Right ventricle myocardium inferior (tissue), 1 donor: ENCODE data around the gene RTP3. TPM values are rescaled to one million over a fixed set of nuclear protein-coding genes. Genes with fewer than 3 reads are reported as not detected.
A peak's percentile ranks its signal among the peaks of the same experiment; 100 is the strongest.
"Not testable (repeated sequence)": the region's sequence is repeated elsewhere in the genome, so short reads cannot be mapped to it uniquely, and the experiment has no call there.

Experiments used
- ATAC-seq: fragments of 200-7000 bp; cut with Tn5 transposase; one replicate; pipeline ENCODE4 v1.9.1; 2020; ENCODE audit warnings: mild to moderate bottlenecking, moderate library complexity
- DNase-seq: peaks from one replicate; pipeline ENCODE4 v3.0.0; 2021; ENCODE audit errors: missing footprints
- intact Hi-C: fragments of 100-400 bp; cut with DNase I; formaldehyde crosslinking; loops from one replicate; pipeline ENCODE4 v1.11.0; 2022
- total RNA-seq: library from RNA; stranded (reverse); fragmentation: NEBNext Ultra II Directional; extraction: Animal tissue kit (Norgen Biotek cat#: 25700); gene quantifications from one replicate; pipeline ENCODE4 v1.2.1, GENCODE V29; 2021
- donor health status: DM: no; HTN: yes; CAD: no; lungs with severe emphysema.

RTP3 gene
- total RNA-seq, 1 donor from 2014 or later, result not detected

DNA sequence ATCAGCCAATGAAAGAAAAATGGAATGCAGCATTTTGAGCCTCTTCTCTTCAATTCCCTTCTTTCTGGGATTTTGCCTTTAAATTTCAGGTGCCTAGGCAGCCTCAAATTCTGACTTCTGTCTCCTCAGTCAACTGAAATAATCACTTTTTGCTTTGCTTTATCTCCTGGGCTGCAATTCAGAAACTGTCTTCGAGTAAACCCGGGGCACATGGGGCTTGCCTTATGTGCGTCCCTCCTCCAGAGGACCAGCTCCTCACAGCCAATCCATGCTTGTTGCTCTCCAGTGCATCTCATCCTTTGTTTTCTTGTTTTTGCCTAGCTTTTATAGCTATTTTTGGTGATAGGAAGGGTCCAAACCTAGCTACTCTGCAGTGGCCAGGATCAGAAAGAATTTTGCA lies 8.8 kb downstream of the RTP3 start:
- ATAC-seq, result no peak
- intact Hi-C loops, result no loop called here
- DNase-seq, result no peak

GRCh38 chr3:46508850-46509591 lies 11.2 kb downstream of the RTP3 start:
- no peak for DNase-seq
- ATAC-seq, result no peak
- intact Hi-C loops, result no loop called here

- ATAC-seq (no peak), DNase-seq (no peak)
- intact Hi-C loops, result no loop called here
Observed at GRCh38 chr3:46509661-46510187, 11.9 kb downstream of the RTP3 start.

DNA sequence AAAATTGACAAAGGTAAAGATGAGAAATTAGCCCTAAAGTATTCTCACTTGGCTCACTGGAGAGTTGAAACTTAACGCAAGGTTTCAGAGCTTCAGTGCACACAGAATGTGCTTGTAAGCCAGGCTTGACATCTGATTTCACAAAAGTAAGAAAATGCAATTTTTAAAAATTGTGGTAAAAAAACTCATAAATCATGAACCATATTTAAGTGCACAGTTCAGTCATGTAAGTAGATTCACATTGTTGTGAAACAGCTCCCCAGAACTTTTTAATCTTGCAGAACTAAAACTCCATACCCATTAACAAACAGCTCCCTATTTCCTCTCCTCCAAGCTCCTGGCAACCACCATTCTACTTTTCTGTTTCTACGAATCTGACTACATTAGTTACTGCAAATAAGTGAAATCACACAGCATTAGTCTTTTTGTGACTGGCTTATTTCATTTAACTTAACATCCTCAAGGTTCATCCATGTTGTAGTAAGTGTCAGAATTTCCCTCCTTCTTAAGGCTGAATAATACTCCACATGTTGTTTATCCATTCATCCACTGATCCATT lies 14.5 kb downstream of the RTP3 start:
- no peak for DNase-seq
- no peak for ATAC-seq
- intact Hi-C loops, result no loop called here

DNA sequence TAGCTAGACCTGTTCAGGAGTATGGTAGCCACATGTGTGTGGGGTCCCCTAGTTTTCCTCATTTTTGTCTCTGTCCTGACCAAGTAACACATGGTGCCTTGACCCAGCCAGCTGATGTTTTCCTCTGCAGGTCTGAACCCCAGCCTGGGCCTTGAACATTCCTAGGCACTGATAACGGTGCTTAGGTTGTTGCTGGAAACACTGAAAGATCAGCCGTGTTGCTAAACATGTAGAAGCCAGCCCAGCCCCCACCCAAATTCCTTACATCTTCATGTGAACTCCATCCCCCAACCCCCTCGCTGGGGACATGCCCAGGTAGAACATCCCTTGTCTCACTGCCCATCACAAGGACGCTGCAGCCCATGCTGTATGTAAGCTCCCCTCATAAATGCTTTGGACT lies 18.7 kb downstream of the RTP3 start:
- intact Hi-C loops, result no loop called here
- ATAC-seq, result peak; percentile 20
- DNase-seq, result no peak

- ATAC-seq (no peak), DNase-seq (no peak)
- intact Hi-C loops, result no loop called here
Observed at GRCh38 chr3:46517016-46517783, 19.4 kb downstream of the RTP3 start.

- intact Hi-C loops, result no loop called here
- no peak for DNase-seq
- no peak for ATAC-seq
Observed at GRCh38 chr3:46517784-46518181, 20.0 kb downstream of the RTP3 start.

GRCh38 chr3:46519952-46520351 lies 22.2 kb downstream of the RTP3 start:
- no peak for ATAC-seq
- DNase-seq, result no peak

DNA sequence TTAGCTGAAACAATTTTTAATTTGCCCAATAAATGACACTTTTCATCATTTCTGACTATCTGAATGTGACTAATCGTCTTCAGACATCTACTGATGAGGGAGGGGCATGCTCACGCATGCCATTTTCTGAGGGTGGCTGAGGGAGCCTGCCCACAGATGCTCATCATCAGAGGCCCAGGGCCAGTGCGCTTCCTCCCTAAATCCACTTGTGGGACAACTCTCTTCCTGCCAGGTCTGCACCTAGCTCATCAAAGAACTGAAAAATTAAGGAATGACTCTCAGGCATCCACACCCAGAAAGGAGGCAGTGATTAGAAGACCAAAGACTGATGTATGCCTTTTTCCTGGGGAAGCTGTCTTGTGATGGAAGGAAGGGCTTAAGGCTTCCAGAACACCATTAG lies 22.8 kb downstream of the RTP3 start:
- DNase-seq (no peak), ATAC-seq (no peak)
- intact Hi-C loops, result no loop called here

More at GRCh38 chr3:46519952-46520351, 22.2 kb downstream of the RTP3 start:
- intact Hi-C loops, result no loop called here

GRCh38 chr3:46521096-46521495 lies 23.3 kb downstream of the RTP3 start:
- intact Hi-C loops, result no loop called here
- DNase-seq, result no peak
- no peak for ATAC-seq

GRCh38 chr3:46522201-46522600 lies 24.4 kb downstream of the RTP3 start:
- ATAC-seq, DNase-seq, intact Hi-C loops: not testable (repeated sequence)

GRCh38 chr3:46523556-46523955 lies 25.8 kb downstream of the RTP3 start:
- DNase-seq, result no peak
- ATAC-seq, result no peak
- intact Hi-C loops, result no loop called here

GRCh38 chr3:46524008-46524407 lies 26.2 kb downstream of the RTP3 start:
- ATAC-seq (no peak), DNase-seq (no peak)
- intact Hi-C loops, result no loop called here

DNA sequence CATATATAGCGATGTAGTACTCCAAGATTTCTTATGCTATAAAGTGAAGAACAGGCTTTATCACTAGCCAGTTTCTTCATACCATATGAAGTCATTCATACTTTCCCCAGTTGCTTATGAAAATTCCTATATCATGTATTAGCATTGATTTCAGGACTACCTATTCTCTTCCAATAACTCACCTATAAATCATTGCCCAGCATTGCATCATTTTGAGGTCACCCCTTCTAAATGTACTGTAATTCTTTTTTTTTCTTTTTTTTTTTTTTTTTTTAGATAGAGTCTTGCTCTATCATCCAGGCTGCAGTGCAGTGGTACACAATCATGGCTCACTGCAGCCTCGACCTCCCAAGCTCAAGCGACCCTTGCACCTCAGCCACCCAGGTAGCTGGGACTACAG lies 27.1 kb downstream of the RTP3 start:
- ATAC-seq (no peak), DNase-seq (no peak)
- intact Hi-C loops, result no loop called here

DNA sequence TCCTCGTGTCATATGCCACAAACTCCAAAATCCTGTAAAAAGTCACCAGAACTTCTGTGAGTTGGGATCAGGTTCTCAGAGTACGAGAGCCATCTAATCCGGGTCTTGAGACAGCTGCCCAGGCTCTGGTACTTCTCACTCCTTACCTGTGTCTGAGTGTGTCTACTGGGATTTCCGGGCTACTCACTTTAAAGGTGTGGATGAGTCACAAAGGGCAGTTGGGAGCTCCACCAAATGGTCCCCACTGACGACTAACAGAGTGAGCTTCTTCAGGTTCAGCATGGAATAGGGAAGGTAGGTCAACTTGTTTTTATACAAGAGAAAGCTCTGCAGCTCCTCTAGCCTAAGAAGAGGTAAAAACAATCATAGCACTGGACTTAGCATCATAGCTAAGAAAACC lies 29.5 kb downstream of the RTP3 start:
- ATAC-seq (no peak), DNase-seq (no peak)
- intact Hi-C loops, result no loop called here

GRCh38 chr3:46533091-46533490 lies 35.3 kb downstream of the RTP3 start:
- ATAC-seq (no peak), DNase-seq (no peak)
- intact Hi-C loops, result no loop called here

DNA sequence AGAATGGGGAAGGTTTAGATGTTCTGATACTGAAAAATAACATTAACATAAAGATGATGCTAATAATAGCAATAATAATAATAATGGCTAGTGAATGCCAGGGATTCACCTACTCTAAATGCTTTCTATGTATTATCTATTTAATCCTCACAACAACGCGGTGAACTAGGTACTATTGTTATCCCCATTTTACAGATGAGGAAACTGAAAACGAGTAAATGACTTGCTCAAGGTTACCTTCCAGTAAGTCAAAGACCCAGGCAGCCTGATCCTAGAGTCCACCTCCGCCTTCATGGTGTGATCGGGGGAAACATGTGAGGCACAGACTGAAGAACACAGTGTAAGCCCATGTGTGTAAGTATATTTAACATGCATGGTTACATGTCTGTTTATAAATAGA lies 38.0 kb downstream of the RTP3 start:
- ATAC-seq (no peak), DNase-seq (no peak)
- intact Hi-C loops, result no loop called here

GRCh38 chr3:46536758-46537157 lies 39.0 kb downstream of the RTP3 start:
- DNase-seq, result no peak
- ATAC-seq, result no peak
- intact Hi-C loops, result no loop called here

DNA sequence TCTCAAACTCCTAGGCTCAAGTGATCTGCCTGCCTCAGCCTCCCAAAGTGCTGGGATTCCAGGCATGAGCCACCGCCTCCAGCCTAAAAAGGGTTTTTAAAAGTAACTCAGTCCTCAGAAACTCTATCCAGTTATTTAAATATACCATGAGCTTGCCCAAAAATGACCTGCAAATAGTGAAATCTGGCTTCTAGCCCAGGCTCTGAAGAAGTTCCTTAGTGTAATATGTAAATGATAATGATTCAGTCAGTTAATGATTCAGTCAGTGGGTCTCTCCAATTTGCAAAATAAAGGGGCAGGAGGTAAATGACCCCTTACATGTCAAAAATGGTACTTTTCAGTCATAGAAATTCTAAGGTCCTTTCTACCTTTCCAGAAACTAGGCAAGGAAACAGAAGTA lies 39.5 kb downstream of the RTP3 start:
- intact Hi-C loops, result no loop called here
- DNase-seq (no peak), ATAC-seq (no peak)

DNA sequence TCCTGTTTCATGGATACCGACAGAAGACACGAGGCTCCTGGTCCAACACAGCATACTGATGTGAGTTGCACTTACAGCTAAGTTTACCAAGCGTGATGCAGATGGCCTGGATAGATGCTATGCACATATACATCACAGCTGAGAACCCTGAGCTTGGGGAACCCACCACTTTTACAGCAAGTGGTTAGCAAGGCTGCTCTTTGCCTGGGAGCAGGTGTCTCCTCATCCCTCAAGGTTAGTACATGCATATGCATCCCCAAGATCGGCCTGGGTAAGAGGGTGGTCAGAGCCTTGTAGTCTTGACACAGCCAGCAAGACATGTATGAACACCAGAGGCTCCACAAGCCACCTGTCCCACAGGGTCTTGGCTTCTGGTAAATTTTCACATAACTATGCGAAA lies 40.0 kb downstream of the RTP3 start:
- intact Hi-C loops, result loop anchor here (2.0 kb wide), 1 partner anchor 31 kb away; no protein-coding TSS in a partner anchor
- no peak for DNase-seq
- ATAC-seq, result no peak
